ENCODE measurements around the gene NOP14.

NOP14 gene

GRCh38 chr4:2928242-2929176 is 34.7 kb downstream of the NOP14 start:
- CTCF ChIA-PET = no interaction called here
- H3K4me3 ChIP-seq (ENCODE audit: low read depth, low read length) = no peak overlapping the region
- H3K9me3 ChIP-seq (ENCODE audit: control insufficient read depth, insufficient read depth, low read depth, low read length) = no peaks in the 10 kb centered on the region
- H3K36me3 ChIP-seq (ENCODE audit: control insufficient read depth in 2 of 2, insufficient read depth in 1 of 2, low read length in 2 of 2) = peaks cover 0 to 96% of the 10 kb centered on the region in 2 experiments; a peak in 1 of 3 replicates
- no peak overlapping the region for H3K27ac ChIP-seq (ENCODE audit: extremely low read depth, low read depth, low read length)
- TF ChIP-seq ZNF426 (tag by site-specific recombination; IDR thresholded peaks at IDR 0.05) (no peak), ZNF184 (tag by site-specific recombination; IDR thresholded peaks at IDR 0.05) (no peak), ZSCAN30 (tag by site-specific recombination; IDR thresholded peaks at IDR 0.05) (no peak), ZNF350 (tag by site-specific recombination; IDR thresholded peaks at IDR 0.05) (no peak), ZNF548 (tag by site-specific recombination; IDR thresholded peaks at IDR 0.05) (no peak), ZNF791 (tag by site-specific recombination; IDR thresholded peaks at IDR 0.05) (no peak), FEZF1 (tag by site-specific recombination; IDR thresholded peaks at IDR 0.05) (no peak), ZNF280D (tag by site-specific recombination; IDR thresholded peaks at IDR 0.05) (no peak), ZNF561 (tag by site-specific recombination; IDR thresholded peaks at IDR 0.05; ENCODE audit: borderline replicate concordance) (no peak), ZNF112 (tag by site-specific recombination; IDR thresholded peaks at IDR 0.05) (no peak), GLIS1 (tag by site-specific recombination; IDR thresholded peaks at IDR 0.05) (no peak), ZNF335 (tag by site-specific recombination; conservative IDR thresholded peaks at IDR 0.05) (no peak)
- no peaks in the 10 kb centered on the region for H3K4me1 ChIP-seq (ENCODE audit: control insufficient read depth, insufficient read depth, low read length)
- POLR2A ChIA-PET = no interaction called here

GRCh38 chr4:2927696-2928075 is 35.5 kb downstream of the NOP14 start:
- TF ChIP-seq ZNF394 (tag by site-specific recombination; IDR thresholded peaks at IDR 0.05; ENCODE audit: borderline replicate concordance) (no peak), ZNF600 (tag by site-specific recombination; IDR thresholded peaks at IDR 0.05) (no peak), ZNF426 (tag by site-specific recombination; IDR thresholded peaks at IDR 0.05) (no peak), ZNF76 (tag by site-specific recombination; IDR thresholded peaks at IDR 0.05; ENCODE audit: borderline replicate concordance, low read depth) (no peak), ZNF416 (tag by site-specific recombination; IDR thresholded peaks at IDR 0.05) (no peak)
- CTCF ChIA-PET = interaction anchor here (0.6 kb wide), 1 partner anchor 164 kb away, joined by 3 read pairs; no protein-coding TSS in a partner anchor
- no peaks in the 10 kb centered on the region for H3K4me1 ChIP-seq (ENCODE audit: control insufficient read depth, insufficient read depth, low read length)
- H3K27ac ChIP-seq (ENCODE audit: extremely low read depth, low read depth, low read length) = no peak overlapping the region
- no peaks in the 10 kb centered on the region for H3K9me3 ChIP-seq (ENCODE audit: control insufficient read depth, insufficient read depth, low read depth, low read length)
- H3K4me3 ChIP-seq (ENCODE audit: low read depth, low read length) = no peak overlapping the region
- H3K36me3 ChIP-seq (ENCODE audit: control insufficient read depth in 2 of 2, insufficient read depth in 1 of 2, low read length in 2 of 2) = peaks cover 0 to 95% of the 10 kb centered on the region in 2 experiments; a peak in 1 of 3 replicates
- POLR2A ChIA-PET = no interaction called here

GRCh38 chr4:2927016-2927695 is 36.0 kb downstream of the NOP14 start:
- Histone ChIP-seq H3K27ac (ENCODE audit: extremely low read depth, low read depth, low read length) (no peak overlapping the region), H3K4me3 (ENCODE audit: low read depth, low read length) (no peak overlapping the region), H3K36me3 (ENCODE audit: control insufficient read depth in 2 of 2, insufficient read depth in 1 of 2, low read length in 2 of 2) (peaks cover 0 to 90% of the 10 kb centered on the region in 2 experiments; a peak in 1 of 3 replicates), H3K4me1 (ENCODE audit: control insufficient read depth, insufficient read depth, low read length) (no peaks in the 10 kb centered on the region), H3K9me3 (ENCODE audit: control insufficient read depth, insufficient read depth, low read depth, low read length) (no peaks in the 10 kb centered on the region)
- TF ChIP-seq HIC1 (tag by site-specific recombination; IDR thresholded peaks at IDR 0.05) = no peak
- TF ChIP-seq ZNF513 (tag by site-specific recombination; IDR thresholded peaks at IDR 0.05) = no peak
- TF ChIP-seq TCF7L2 (IDR thresholded peaks at IDR 0.05; ENCODE audit: borderline replicate concordance, low read depth, low read length) = no peak
- no peak for TF ChIP-seq ZSCAN16 (tag by site-specific recombination; IDR thresholded peaks at IDR 0.05)
- no peak for TF ChIP-seq ZNF670 (tag by site-specific recombination; IDR thresholded peaks at IDR 0.05; ENCODE audit: low read depth)
- ChIA-PET POLR2A (no interaction called here), CTCF (interaction anchor here (0.6 kb wide), 1 partner anchor 163 kb away, joined by 3 read pairs; no protein-coding TSS in a partner anchor)

Measured in HEK293 (cell line).